ENCODE data around the gene CMA1.

Gene CMA1

DNA sequence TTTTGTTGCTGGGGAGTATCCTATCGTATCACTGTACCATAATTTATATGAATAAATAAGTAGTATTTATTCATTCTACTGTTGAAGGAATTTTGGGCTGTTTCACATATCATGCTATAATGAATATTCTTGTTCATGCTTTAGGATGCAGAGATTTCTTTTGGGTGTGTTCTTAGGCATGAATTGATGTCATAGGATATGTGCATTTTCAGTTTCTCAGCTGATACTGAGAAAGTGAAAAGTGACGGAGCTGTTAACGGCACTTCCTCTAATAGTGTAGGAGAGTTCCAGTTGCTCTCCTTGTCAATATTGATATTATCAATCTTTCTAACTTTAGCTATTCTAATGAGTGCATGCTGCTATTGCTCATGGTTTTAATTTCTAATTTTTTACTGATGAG, 42.3 kb downstream of the CMA1 start:
- DNase-seq (ENCODE audit: low read depth, low spot score) = no peak

DNA sequence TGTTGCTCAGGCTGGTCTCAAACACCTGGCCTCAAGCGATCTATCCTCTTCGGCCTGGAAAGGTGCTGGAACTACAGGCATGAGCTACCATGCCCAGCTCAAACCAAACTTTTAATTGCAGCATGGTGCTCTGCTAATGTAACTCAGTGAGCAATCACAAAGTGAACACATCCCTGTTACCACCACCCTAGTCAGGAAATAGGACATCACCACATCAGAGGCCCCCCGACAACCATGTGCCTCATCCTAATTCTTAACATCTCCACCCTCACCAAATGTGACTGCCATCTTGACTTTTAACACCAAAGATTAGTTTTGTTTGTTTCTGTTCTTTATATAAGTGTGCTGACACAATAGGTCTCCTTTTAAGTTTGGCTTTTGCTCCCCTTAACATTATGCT, 42.7 kb downstream of the CMA1 start:
- DNase-seq (ENCODE audit: low read depth, low spot score) = no peak

DNA sequence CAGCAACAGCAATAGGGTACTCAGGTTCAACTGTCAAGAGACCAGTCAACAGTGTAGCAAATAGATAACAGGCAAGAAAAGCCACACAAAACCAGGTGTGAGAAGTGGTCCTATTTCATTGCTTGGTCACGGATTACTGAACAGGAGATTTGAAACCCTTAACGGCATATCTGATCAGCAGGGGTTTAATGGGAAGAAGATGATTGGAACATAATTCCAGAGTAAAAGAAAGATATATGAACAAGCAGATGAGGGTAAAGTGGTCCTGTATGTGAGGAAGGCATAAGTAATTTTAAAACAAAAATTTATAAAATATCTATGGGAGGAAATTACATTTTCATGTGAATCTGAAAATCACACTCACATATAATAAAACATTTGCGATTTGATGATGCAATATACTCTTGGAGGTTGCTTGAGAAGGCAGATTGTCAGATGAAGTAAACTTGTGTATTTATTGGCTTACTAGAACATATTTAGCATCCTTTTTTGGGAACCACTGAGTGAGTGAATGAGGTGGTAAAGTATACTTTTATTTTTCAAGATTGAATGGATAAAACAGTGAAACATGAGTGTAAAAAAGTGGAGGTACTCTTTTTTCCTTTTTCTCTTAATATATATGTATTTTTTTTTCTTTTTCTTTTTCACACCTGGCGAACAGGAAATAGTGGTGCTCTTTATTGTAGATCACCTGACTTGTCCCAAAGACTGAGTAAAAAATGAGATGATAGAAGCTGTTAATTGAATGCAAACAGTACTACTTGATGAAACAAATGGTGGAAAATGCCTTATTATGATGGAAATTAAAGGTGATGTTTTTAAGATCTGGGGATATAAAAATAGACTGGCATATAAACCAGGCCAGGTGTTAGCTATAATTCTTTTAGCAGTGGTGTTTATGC, 43.9 kb downstream of the CMA1 start:
- DNase-seq (ENCODE audit: low read depth, low spot score) = no peak

DNA sequence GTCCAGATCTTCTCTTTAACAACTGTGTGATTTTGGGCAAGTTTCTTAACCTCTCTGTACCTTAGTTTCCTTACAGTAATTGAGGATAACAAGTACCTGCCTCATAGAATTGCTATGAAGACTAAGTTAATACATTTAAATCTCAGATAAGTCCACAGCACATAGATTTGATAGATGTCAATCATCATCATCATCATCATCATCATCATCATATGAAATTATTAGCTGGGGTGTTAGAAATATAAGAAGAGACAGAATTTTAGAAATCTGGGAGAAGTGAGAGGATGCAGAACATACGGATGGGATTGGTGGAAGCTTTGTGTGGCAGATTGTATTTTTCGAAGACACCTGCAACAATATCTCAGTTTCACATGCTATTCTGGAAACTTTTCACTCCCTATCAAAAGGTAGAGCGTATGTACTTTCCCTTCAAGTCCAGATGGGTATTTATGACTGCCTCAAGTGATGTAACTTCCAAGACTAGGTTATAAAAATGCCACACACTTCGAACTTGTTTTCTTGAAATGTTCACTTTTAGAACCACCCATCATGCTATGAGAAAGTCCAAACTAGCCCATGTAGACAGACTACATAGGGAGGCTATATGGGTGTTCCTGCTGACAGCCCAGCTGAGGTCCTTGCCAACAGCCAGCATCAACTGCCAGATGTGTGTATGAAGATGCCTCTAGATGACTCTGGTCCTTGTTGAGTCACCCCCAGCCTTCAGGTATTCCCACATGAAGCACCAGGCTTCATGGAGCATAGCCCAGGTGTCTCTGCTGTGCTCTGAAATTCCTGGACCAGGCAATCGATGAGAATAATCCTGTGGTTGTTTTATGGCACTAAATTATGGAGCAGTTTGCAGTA, 44.8 kb downstream of the CMA1 start:
- DNase-seq (ENCODE audit: low read depth, low spot score) = no peak

DNA sequence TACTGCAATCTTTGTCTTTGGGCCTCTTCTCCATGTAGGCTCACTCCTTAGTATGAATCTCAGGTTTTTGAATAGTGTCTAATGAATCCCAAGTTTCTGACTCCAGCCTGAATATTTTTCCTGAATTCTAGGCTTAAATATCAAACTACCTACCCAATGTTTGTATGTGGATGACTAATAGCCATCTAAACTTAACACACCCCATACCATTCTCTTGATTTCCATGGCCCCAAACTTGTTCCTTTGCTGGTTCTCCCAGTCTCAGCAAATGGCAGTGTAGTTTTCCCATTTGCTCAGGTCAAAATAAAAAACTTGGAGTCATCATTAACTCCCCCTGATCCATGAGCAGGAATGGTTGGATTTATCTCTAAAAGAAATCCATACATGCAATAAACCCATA, 46.7 kb downstream of the CMA1 start:
- no peak for DNase-seq (ENCODE audit: low read depth, low spot score)

DNA sequence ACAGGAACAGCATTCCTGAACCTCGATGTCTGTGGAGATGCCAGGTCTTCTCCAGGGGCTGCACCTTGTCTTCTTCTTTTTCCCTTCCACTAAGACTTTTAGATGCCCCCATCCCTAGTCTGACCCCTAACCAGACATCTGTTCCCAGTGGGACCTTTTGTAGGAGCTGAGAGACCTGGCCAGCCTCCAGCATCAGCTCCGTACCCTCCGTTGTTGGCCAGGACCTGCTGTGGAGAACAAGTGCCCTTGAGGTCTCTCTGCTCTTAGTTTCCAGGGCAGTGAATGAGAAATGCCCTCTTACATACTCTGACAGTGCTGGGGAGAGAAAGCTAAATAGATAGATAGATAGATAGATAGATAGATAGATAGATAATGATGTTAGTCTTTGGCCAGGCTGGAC, 48.7 kb downstream of the CMA1 start:
- DNase-seq (ENCODE audit: low read depth, low spot score) = no peak

DNA sequence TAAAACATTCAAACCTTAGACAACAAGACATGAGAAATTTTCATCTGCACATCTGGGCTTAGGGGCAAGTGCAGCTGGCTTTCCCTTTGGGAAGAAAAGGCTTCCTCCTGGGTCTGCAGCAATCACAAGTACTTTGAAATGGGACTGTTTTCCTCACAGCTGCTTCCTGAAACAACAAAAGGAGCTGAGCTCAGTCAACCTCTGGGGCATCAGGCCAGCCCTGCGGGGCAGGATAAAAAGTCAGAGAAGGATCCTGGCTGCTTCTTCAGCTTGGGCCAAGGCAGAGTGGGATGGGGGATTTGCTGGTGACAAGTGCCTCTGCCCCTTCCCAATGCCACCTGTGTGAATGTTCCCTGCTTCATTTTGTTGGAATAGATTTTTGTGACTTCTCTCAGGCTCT, 49.3 kb downstream of the CMA1 start:
- no peak for DNase-seq (ENCODE audit: low read depth, low spot score)

DNA sequence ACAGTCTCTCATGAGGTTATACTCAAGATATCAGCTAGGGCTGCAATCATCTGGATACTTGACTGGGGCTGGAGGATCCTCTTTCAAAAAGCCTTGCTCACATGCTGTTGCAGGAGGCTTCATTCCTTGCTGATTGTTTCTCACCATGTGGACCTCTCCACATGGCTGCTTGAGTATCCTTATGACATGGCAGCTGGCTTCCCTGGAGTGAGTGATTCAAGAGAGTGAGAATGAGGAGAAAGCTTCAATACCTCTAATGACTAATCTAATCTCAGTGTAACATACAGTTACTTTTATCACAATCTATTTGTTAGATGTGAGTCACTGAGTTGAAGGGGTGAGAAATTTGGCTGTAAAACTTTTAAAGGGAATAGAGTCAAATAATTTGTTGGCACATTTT, 51.1 kb downstream of the CMA1 start:
- DNase-seq (ENCODE audit: low read depth, low spot score) = no peak

Measured in brain pericyte (primary cell).